OCI-LY7 (cell line): ENCODE data around the gene CDC37L1.

ENCODE experiments used
- CTCF ChIP-seq: fragments of 200-600 bp; sonication (generic); conservative IDR thresholded peaks from 2 replicates; pipeline ENCODE4 v1.5.1; 2014; ENCODE audit warnings: mild to moderate bottlenecking, antibody characterized with exemption, low read length, moderate library complexity, mixed read lengths
- EZH2phosphoT487 ChIP-seq: fragments of 200-600 bp; sonication (generic); IDR thresholded peaks from 2 replicates; pipeline ENCODE4 v1.6.1; 2018; ENCODE audit warnings: low read depth, borderline replicate concordance, mild to moderate bottlenecking, mixed run types, antibody characterized with exemption, low read length, moderate library complexity, mixed read lengths

GRCh38 chr9:4674783-4675182 is 4.6 kb upstream of the CDC37L1 start:
- TF ChIP-seq CTCF = no peak
- no peak for TF ChIP-seq EZH2phosphoT487
